ENCODE data around the gene KCNQ5.
"Not testable (repeated sequence)": the region's sequence is repeated elsewhere in the genome, so short reads cannot be mapped to it uniquely, and the experiment has no call there.

DNA sequence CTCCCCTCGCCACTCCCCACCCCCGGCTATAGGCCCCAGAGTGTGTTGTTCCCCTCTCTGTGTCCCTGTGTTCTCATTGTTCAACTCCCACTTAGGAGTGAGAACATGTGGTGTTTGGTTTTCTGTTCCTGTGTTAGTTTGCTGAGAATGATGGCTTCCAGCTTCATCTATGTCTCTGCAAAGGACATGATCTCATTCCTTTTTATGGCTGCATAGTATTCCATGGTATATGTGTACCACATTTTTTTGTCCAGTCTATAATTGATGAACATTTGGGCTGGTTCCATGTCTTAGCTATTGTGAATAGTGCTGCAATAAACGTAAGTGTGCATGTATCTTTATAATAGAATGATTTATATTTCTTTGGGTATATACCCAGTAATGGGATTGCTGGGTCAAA is 276.4 kb downstream of the KCNQ5 start:
- TF ChIP-seq, protein P1, sequence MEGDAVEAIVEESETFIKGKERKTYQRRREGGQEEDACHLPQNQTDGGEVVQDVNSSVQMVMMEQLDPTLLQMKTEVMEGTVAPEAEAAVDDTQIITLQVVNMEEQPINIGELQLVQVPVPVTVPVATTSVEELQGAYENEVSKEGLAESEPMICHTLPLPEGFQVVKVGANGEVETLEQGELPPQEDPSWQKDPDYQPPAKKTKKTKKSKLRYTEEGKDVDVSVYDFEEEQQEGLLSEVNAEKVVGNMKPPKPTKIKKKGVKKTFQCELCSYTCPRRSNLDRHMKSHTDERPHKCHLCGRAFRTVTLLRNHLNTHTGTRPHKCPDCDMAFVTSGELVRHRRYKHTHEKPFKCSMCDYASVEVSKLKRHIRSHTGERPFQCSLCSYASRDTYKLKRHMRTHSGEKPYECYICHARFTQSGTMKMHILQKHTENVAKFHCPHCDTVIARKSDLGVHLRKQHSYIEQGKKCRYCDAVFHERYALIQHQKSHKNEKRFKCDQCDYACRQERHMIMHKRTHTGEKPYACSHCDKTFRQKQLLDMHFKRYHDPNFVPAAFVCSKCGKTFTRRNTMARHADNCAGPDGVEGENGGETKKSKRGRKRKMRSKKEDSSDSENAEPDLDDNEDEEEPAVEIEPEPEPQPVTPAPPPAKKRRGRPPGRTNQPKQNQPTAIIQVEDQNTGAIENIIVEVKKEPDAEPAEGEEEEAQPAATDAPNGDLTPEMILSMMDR (IDR thresholded peaks at IDR 0.05), result not testable (repeated sequence)
- TF ChIP-seq POLR2A (IDR thresholded peaks at IDR 0.05), result not testable (repeated sequence)
